Heart left ventricle (tissue), 13 donors: ENCODE results near the gene XRN2.

Experiments used
- CTCF ChIP-seq, 12 donors: fragments of 200-600 bp; sonication (generic) in 4 of 12; IDR thresholded peaks; one replicate each; pipeline versions ENCODE4 v1.5.0 to v1.8.0; 2018 to 2022; ENCODE audit warnings: antibody characterized with exemption in 12 of 12, mild to moderate bottlenecking in 5 of 12
- POLR2A ChIP-seq, 2 donors: fragments of 450-650 bp; IDR thresholded peaks; one replicate each; pipeline ENCODE4 v1.6.1; 2017; ENCODE audit warnings: antibody characterized with exemption in 2 of 2, mild to moderate bottlenecking in 2 of 2, moderate library complexity in 2 of 2
- donor health status: ischemic (EF 13 %, LVEDD 7.1; RV severe dilation, severe dysfunction).
- donor health status: DM: no; HTN: yes; CAD: no.
- donor health status: DM: no; HTN: no; CAD: no.
- donor health status: ischemic (EF 25% LVEDD 6.9; RV normal size, moderate dysfunction).
- donor health status: ischemic (EF 25% LVEDD 5.7; RV mildly dilated, moderate dysfunction).
- donor health status: ischemic (EF 35%, LVEDD 5.7; RV mildly dilated, moderate dysfunction).
- donor health status: nonischemic (EF 11% LVEDD 7.7; RV severe dilation, severe dysfunction).
- donor health status: DM: yes; HTN: yes; CAD: no.
- donor health status: PGD.
- donor health status: ischemic (EF 29% LVEDD 5.4; RV normal size, mild dysfunction).
- donor health status: nonischemic (EF 23%, LVEDD 6.1; RV moderate dilation, normal function).

- TF ChIP-seq CTCF (IDR thresholded peaks at IDR 0.05) (no peak), POLR2A (IDR thresholded peaks at IDR 0.05) (no peak)
These were observed 19.1 kb downstream of the XRN2 start for GRCh38 chr20:21322083-21322710.
